ENCODE data around the gene PPFIBP1. TPM values are rescaled to one million over a fixed set of nuclear protein-coding genes. Genes with fewer than 3 reads are reported as not detected.

Gene PPFIBP1
- total and polyA plus RNA-seq, 9 of the 15 experiments (the other 6 are each of a cell fraction or from before 2014, with no cell fraction given): 0.46 to 3.5 (median 1.8) TPM

DNA sequence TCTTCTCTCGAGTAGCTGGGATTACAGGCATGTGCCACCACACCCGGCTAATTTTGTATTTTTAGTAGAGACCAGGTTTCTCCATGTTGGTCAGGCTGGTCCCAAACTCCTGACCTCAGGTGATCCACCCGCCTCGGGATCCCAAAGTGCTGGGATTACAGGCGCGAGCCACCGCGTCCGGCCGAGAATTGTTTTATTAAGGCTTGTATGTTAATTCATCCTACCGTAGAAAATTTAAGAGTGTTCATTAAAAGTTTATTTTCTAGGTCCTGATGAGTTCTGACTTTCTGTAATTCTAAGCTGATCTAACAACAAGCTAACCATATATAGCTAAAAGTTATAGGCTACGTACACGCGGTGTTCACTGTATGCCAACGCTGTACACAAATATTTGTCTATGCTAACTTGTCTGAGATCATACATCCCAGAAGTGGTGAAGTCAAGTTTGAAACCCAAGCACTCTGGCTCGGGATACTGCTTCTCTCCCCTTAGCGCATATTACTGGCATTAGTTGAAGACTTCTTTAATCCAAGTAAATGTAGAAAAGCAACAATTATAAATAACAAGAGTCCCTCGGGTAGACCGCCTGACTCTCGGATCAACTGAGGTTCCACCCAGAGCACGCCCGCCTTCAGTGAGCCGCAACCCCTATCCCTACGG, 186.1 kb downstream of the PPFIBP1 start (continued):
- TF ChIP-seq, protein P1, sequence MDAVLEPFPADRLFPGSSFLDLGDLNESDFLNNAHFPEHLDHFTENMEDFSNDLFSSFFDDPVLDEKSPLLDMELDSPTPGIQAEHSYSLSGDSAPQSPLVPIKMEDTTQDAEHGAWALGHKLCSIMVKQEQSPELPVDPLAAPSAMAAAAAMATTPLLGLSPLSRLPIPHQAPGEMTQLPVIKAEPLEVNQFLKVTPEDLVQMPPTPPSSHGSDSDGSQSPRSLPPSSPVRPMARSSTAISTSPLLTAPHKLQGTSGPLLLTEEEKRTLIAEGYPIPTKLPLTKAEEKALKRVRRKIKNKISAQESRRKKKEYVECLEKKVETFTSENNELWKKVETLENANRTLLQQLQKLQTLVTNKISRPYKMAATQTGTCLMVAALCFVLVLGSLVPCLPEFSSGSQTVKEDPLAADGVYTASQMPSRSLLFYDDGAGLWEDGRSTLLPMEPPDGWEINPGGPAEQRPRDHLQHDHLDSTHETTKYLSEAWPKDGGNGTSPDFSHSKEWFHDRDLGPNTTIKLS (IDR thresholded peaks at IDR 0.05; ENCODE audit: borderline replicate concordance, low read depth): 0 out of 2 replicates have a peak, but pooled peaks have one; percentile 17

DNA sequence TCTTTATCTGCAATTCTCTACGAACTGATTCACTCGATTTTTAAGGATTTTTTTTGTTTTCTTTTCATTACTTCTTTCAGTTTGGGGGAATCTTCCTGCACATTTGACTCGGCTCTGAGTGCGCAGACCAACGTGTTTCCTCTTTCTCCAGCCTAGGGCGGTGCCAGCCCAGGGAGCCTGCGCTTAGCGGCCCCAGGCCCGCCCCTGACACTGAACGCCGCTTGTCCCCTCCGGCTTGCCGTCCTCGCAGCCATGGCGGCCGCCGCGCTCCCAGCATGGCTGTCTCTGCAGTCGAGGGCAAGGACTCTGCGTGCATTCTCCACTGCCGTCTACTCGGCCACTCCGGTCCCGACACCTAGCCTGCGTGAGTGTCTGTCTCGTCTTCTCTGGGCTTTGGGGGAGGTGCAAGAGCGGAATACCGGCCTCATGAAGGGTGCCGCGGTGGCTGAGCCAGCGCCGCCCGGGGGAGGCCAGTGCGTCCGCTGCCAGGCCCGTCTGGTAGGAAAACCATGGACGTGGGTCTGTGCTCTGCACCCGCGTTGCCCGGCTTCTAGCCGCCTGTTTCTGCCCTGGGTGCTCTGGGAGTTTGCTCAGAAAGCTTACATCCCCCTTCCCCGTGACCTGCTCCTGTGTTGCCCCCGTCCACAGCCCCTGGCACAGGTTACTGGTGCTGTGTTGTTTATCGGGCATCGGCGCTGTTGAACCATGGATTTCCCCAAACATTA, 186.7 kb downstream of the PPFIBP1 start, which contains the start of gene MRPS35:
MRPS35 (plus strand) TSS at position 241 of the 725 bp plus-strand sequence; CDS start at position 253, 12 bp downstream.
- Histone ChIP-seq H3K4me1 (replicated peaks in 1 of 2; ENCODE audit: control insufficient read depth in 2 of 2, insufficient read depth in 2 of 2, low read length in 2 of 2) (peaks cover 7 to 12% of the 10 kb centered on the region in 2 experiments; a peak in 4 of 5 replicates), H3K36me3 (ENCODE audit: control insufficient read depth, insufficient read depth, low read length) (peaks cover 32% of the 10 kb centered on the region), H2AFZ (ENCODE audit: low read depth, low read length) (peak within 1 kb of the TSS; percentile 93), H3K79me2 (ENCODE audit: control insufficient read depth, insufficient read depth, low read length) (peaks cover 51% of the 10 kb centered on the region), H3K9ac (ENCODE audit: insufficient read depth in 1 of 2, low read depth in 2 of 2, low read length in 2 of 2) (peak within 1 kb of the TSS; percentile 96 to 99), H4K20me1 (replicated peaks; ENCODE audit: control insufficient read depth, insufficient read depth, low read length) (no peaks in the 10 kb centered on the region; the same call in 1 of the 2 replicates), H3K9me1 (ENCODE audit: control insufficient read depth, insufficient read depth, low read length) (no peaks in the 10 kb centered on the region), H3K9me3 (replicated peaks; ENCODE audit: control insufficient read depth, insufficient read depth, low read depth, low read length) (no peaks in the 10 kb centered on the region), H3K4me2 (ENCODE audit: insufficient read depth, low read length) (peak within 1 kb of the TSS; percentile 97), H3K27me3 (ENCODE audit: control insufficient read depth in 2 of 2, insufficient read depth in 2 of 2, low read length in 2 of 2) (no peaks in the 10 kb centered on the region; a peak in 1 of 5 replicates), H3K27ac (ENCODE audit: extremely low read depth, low read depth, low read length) (peak within 1 kb of the TSS; percentile 93), H3K4me3 (peak within 1 kb of the TSS; percentile 97)
- ATAC-seq: peak; percentile 98
- BruUV-seq (replicated peaks): no TSS peak
- WGBS (ENCODE audit: insufficient coverage, low coverage, missing lambda C conversion rate): under 1% methylated on average over 34 of the region's 46 CpGs
- ChIA-PET POLR2A (interaction anchor here (0.6 to 1.0 kb wide), 2 partner anchors 12 to 161 kb away, joined by 3 to 5 read pairs; no protein-coding TSS in a partner anchor), CTCF (ENCODE audit: low intra/inter-chr PET ratio) (no interaction called here)
- intact Hi-C loops (cut with micrococcal nuclease) (no loop called here), in situ Hi-C loops (cut with MboI) (no loop called here)
- peak; percentile 89 for FAIRE-seq
- DNase-seq (ENCODE audit: extremely low read depth in 1 of 4, low spot score in 3 of 4): peak; percentile 79 to 93 (median 84)
- TF ChIP-seq, protein P2, sequence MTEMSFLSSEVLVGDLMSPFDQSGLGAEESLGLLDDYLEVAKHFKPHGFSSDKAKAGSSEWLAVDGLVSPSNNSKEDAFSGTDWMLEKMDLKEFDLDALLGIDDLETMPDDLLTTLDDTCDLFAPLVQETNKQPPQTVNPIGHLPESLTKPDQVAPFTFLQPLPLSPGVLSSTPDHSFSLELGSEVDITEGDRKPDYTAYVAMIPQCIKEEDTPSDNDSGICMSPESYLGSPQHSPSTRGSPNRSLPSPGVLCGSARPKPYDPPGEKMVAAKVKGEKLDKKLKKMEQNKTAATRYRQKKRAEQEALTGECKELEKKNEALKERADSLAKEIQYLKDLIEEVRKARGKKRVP (CRISPR knock-in tag; IDR thresholded peaks at IDR 0.05): no peak
- no peak for TF ChIP-seq FOSL1 (tag; conservative IDR thresholded peaks at IDR 0.05)
- TF ChIP-seq, protein P3, sequence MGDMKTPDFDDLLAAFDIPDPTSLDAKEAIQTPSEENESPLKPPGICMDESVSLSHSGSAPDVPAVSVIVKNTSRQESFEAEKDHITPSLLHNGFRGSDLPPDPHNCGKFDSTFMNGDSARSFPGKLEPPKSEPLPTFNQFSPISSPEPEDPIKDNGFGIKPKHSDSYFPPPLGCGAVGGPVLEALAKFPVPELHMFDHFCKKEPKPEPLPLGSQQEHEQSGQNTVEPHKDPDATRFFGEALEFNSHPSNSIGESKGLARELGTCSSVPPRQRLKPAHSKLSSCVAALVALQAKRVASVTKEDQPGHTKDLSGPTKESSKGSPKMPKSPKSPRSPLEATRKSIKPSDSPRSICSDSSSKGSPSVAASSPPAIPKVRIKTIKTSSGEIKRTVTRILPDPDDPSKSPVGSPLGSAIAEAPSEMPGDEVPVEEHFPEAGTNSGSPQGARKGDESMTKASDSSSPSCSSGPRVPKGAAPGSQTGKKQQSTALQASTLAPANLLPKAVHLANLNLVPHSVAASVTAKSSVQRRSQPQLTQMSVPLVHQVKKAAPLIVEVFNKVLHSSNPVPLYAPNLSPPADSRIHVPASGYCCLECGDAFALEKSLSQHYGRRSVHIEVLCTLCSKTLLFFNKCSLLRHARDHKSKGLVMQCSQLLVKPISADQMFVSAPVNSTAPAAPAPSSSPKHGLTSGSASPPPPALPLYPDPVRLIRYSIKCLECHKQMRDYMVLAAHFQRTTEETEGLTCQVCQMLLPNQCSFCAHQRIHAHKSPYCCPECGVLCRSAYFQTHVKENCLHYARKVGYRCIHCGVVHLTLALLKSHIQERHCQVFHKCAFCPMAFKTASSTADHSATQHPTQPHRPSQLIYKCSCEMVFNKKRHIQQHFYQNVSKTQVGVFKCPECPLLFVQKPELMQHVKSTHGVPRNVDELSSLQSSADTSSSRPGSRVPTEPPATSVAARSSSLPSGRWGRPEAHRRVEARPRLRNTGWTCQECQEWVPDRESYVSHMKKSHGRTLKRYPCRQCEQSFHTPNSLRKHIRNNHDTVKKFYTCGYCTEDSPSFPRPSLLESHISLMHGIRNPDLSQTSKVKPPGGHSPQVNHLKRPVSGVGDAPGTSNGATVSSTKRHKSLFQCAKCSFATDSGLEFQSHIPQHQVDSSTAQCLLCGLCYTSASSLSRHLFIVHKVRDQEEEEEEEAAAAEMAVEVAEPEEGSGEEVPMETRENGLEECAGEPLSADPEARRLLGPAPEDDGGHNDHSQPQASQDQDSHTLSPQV (IDR thresholded peaks at IDR 0.05): no peak; the same call in 1 of the 2 replicates
- peak; percentile 24; the same call in 1 of the 2 replicates for TF ChIP-seq ZBTB7A (IDR thresholded peaks at IDR 0.05; ENCODE audit: borderline replicate concordance, control insufficient read depth, low read depth, low read length)
- peak; percentile 97 for TF ChIP-seq SIN3B (IDR thresholded peaks at IDR 0.05; ENCODE audit: low read depth)
- no peak for TF ChIP-seq PHB2 (IDR thresholded peaks at IDR 0.05; ENCODE audit: low read depth)

Data from K562 (cell line).